Measurements from ENCODE around the gene MAPK10.

DNA sequence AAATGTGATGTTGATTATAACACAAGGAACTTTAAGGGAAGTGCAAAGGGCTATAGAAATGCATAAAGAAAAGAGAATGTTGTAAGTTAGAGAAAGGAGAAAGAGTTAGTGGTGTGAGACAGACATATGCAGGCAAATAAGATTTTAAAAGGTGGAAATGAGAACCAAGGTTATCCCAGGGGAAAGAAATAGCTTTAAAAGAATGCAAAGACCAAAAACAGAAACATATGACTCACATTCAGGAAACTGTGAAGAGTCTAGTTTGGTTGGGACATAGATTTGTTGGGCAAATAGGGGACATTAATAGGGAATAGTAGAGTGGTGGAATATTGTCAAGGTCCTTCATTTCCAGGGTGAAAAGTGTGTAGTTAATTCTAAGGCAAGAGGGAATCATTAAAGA, 52.4 kb downstream of the MAPK10 start:
- TF ChIP-seq, protein P1, sequence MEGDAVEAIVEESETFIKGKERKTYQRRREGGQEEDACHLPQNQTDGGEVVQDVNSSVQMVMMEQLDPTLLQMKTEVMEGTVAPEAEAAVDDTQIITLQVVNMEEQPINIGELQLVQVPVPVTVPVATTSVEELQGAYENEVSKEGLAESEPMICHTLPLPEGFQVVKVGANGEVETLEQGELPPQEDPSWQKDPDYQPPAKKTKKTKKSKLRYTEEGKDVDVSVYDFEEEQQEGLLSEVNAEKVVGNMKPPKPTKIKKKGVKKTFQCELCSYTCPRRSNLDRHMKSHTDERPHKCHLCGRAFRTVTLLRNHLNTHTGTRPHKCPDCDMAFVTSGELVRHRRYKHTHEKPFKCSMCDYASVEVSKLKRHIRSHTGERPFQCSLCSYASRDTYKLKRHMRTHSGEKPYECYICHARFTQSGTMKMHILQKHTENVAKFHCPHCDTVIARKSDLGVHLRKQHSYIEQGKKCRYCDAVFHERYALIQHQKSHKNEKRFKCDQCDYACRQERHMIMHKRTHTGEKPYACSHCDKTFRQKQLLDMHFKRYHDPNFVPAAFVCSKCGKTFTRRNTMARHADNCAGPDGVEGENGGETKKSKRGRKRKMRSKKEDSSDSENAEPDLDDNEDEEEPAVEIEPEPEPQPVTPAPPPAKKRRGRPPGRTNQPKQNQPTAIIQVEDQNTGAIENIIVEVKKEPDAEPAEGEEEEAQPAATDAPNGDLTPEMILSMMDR (IDR thresholded peaks at IDR 0.05): no peak
- no peak for TF ChIP-seq POLR2A (IDR thresholded peaks at IDR 0.05)
